Liver (tissue), 9 donors: ENCODE results near the gene SETBP1. TPM values are rescaled to one million over a fixed set of nuclear protein-coding genes. Genes with fewer than 3 reads are reported as not detected.

Source experiments
- DNase-seq: peaks from one replicate; pipeline ENCODE4 v3.0.0-alpha.2; 2017; ENCODE audit warnings: low spot score
- H3K27ac ChIP-seq, 2 donors: one replicate each; pipeline ENCODE4 v1.7.0; 2013; ENCODE audit warnings: inconsistent platforms in 2 of 2, low read length in 2 of 2, control low read depth in 1 of 2, low read depth in 1 of 2, mild to moderate bottlenecking in 1 of 2
- H3K27me3 ChIP-seq, 4 donors: one replicate each; pipeline versions ENCODE4 v1.6.1 to v1.7.0; 2013; ENCODE audit warnings: low read length in 3 of 4, inconsistent platforms in 1 of 4, mild to moderate bottlenecking in 1 of 4, moderate library complexity in 1 of 4; ENCODE audit not compliant: control insufficient read depth in 4 of 4, insufficient read depth in 4 of 4
- H3K36me3 ChIP-seq, 4 donors: one replicate each; pipeline versions ENCODE4 v1.6.1 to v1.7.0; 2013; ENCODE audit warnings: low read length in 3 of 4, mild to moderate bottlenecking in 3 of 4, low read depth in 1 of 4, moderate library complexity in 1 of 4; ENCODE audit not compliant: control insufficient read depth in 4 of 4, insufficient read depth in 3 of 4
- H3K4me1 ChIP-seq, 4 donors: one replicate each; pipeline versions ENCODE4 v1.6.1 to v1.7.0; 2013; ENCODE audit warnings: low read length in 3 of 4, mild to moderate bottlenecking in 3 of 4, moderate library complexity in 1 of 4; ENCODE audit not compliant: control insufficient read depth in 4 of 4, insufficient read depth in 4 of 4
- H3K4me3 ChIP-seq, 3 donors: one replicate each; pipeline versions ENCODE4 v1.6.1 to v1.7.0; 2013; ENCODE audit warnings: low read length in 3 of 3, control low read depth in 1 of 3, low read depth in 1 of 3, mild to moderate bottlenecking in 1 of 3
- H3K9ac ChIP-seq, 2 donors: one replicate each; pipeline ENCODE4 v1.7.0; 2013; ENCODE audit warnings: low read length in 2 of 2, mild to moderate bottlenecking in 2 of 2, moderate library complexity in 2 of 2, control low read depth in 1 of 2, low read depth in 1 of 2
- H3K9me3 ChIP-seq, 4 donors: one replicate each; pipeline versions ENCODE4 v1.6.1 to v1.7.0; 2013; ENCODE audit warnings: low read length in 3 of 4; ENCODE audit not compliant: control insufficient read depth in 4 of 4
- ATF3 ChIP-seq: IDR thresholded peaks from 2 replicates; pipeline ENCODE4 v1.6.1; 2016; ENCODE audit warnings: antibody characterized with exemption
- EGR1 ChIP-seq, 2 donors: IDR thresholded peaks; 2 replicates each; pipeline ENCODE4 v1.6.1; 2016 to 2018; ENCODE audit warnings: antibody characterized with exemption in 2 of 2, low read depth in 2 of 2
- FOXA1 ChIP-seq: IDR thresholded peaks from 2 replicates; pipeline ENCODE4 v1.6.1; 2016; ENCODE audit warnings: antibody characterized with exemption
- FOXA2 ChIP-seq: IDR thresholded peaks from 2 replicates; pipeline ENCODE4 v1.6.1; 2016; ENCODE audit warnings: antibody characterized with exemption
- GABPA ChIP-seq, 2 donors: IDR thresholded peaks in 1 of 2; conservative IDR thresholded peaks in 1 of 2; 2 replicates each; pipeline ENCODE4 v1.6.1; 2016; ENCODE audit warnings: antibody characterized with exemption in 2 of 2, mild to moderate bottlenecking in 1 of 2, moderate library complexity in 1 of 2
- HNF4A ChIP-seq, 2 donors: conservative IDR thresholded peaks; 2 replicates each; pipeline ENCODE4 v1.6.1; 2016; ENCODE audit warnings: antibody characterized with exemption in 2 of 2, mild to moderate bottlenecking in 2 of 2
- HNF4G ChIP-seq: IDR thresholded peaks from 2 replicates; pipeline ENCODE4 v1.6.1; 2016; ENCODE audit warnings: antibody characterized with exemption
- JUND ChIP-seq, 2 donors: IDR thresholded peaks; 2 replicates each; pipeline ENCODE4 v1.6.1; 2016; ENCODE audit warnings: antibody characterized with exemption in 2 of 2
- MAX ChIP-seq: IDR thresholded peaks from 2 replicates; pipeline ENCODE4 v1.6.1; 2016; ENCODE audit warnings: antibody characterized with exemption
- NR2F2 ChIP-seq: IDR thresholded peaks from 2 replicates; pipeline ENCODE4 v1.6.1; 2016; ENCODE audit warnings: antibody characterized with exemption
- RAD21 ChIP-seq, 2 donors: IDR thresholded peaks; 2 replicates each; pipeline ENCODE4 v1.6.1; 2016; ENCODE audit warnings: antibody characterized with exemption in 2 of 2, mild to moderate bottlenecking in 2 of 2
- REST ChIP-seq: IDR thresholded peaks from 2 replicates; pipeline ENCODE4 v1.6.1; 2016; ENCODE audit warnings: antibody characterized with exemption, mild to moderate bottlenecking
- RXRA ChIP-seq, 2 donors: IDR thresholded peaks; 2 replicates each; pipeline ENCODE4 v1.6.1; 2017 to 2018; ENCODE audit warnings: antibody characterized with exemption in 2 of 2, mild to moderate bottlenecking in 1 of 2
- SP1 ChIP-seq: IDR thresholded peaks from 2 replicates; pipeline ENCODE4 v1.6.1; 2018; ENCODE audit warnings: antibody characterized with exemption, mild to moderate bottlenecking
- TAF1 ChIP-seq: conservative IDR thresholded peaks from 2 replicates; pipeline ENCODE4 v1.6.1; 2016; ENCODE audit warnings: antibody characterized with exemption, mild to moderate bottlenecking
- YY1 ChIP-seq: IDR thresholded peaks from 2 replicates; pipeline ENCODE4 v1.6.1; 2016; ENCODE audit warnings: antibody characterized with exemption, mild to moderate bottlenecking
- ZBTB33 ChIP-seq: IDR thresholded peaks from 2 replicates; pipeline ENCODE4 v1.6.1; 2016; ENCODE audit warnings: antibody characterized with exemption
- WGBS: extraction: QIAGEN DNeasy Blood & Tissue Kit; methylation state at CpG from one replicate; pipeline ENCODE4 v1.1.7; 2013; 5-methylcytosine and 5-hydroxymethylcytosine counted together
- polyA plus RNA-seq, 2 donors: library from polyadenylated mRNA; stranded (reverse) in 1 of 2; unstranded in 1 of 2; fragments of 200-250 nt in 1 of 2; fragments of >200 nt in 1 of 2; fragmentation: Nextera tagmentation in 1 of 2; extraction: Ambion mirVana in 1 of 2; gene quantifications; one replicate each; pipeline versions ENCODE4 v1.2.1 to v1.2.3, GENCODE V29; 2013 to 2015
- total RNA-seq, 2 donors: library from RNA; depleted of rRNA; stranded (reverse); fragments of >200 nt; gene quantifications; one replicate each; pipeline ENCODE4 v1.2.3, GENCODE V29; 2014
- donor health status: healthy.
- donor health status: healthy.
- donor health status: healthy.
- donor health status: healthy.
- donor health status: healthy.

SETBP1 gene
- total and polyA plus RNA-seq, 4 donors = 2.5 to 15.8 (median 4.7) TPM

GRCh38 chr18:45054636-45055035, 373.9 kb downstream of the SETBP1 start (continued):
- no peak for TF ChIP-seq JUND (IDR thresholded peaks at IDR 0.05)
- TF ChIP-seq FOXA2 = no peak
- TF ChIP-seq EGR1 (IDR thresholded peaks at IDR 0.05; ENCODE audit: low read depth in 2 of 2) = no peak
- no peak for TF ChIP-seq NR2F2
- TF ChIP-seq HNF4A (conservative IDR thresholded peaks at IDR 0.05) = no peak
- TF ChIP-seq ATF3 = no peak
- TF ChIP-seq RXRA (IDR thresholded peaks at IDR 0.05) = no peak
- no peak for TF ChIP-seq SP1
- TF ChIP-seq TAF1 = no peak
- TF ChIP-seq GABPA (IDR thresholded peaks at IDR 0.05 in 1 of 2, conservative IDR thresholded peaks at IDR 0.05 in 1 of 2) = no peak
- no peak for TF ChIP-seq MAX

GRCh38 chr18:45055811-45056210, 375.1 kb downstream of the SETBP1 start:
- no peak for DNase-seq
- Histone ChIP-seq H3K27me3 (no peaks in the 10 kb centered on the region), H3K4me1 (peaks cover under 1 to 6% (median 2%) of the 10 kb centered on the region in 4 donors), H3K4me3 (no peak overlapping the region), H3K9ac (no peak overlapping the region), H3K36me3 (no peaks in the 10 kb centered on the region), H3K9me3 (no peaks in the 10 kb centered on the region), H3K27ac (no peak overlapping the region)
- WGBS = 94% methylated on average over 1 of the region's 1 CpG
- no peak for TF ChIP-seq REST
- TF ChIP-seq GABPA (IDR thresholded peaks at IDR 0.05 in 1 of 2, conservative IDR thresholded peaks at IDR 0.05 in 1 of 2) = no peak
- TF ChIP-seq FOXA2 = no peak
- no peak for TF ChIP-seq EGR1 (IDR thresholded peaks at IDR 0.05; ENCODE audit: low read depth in 2 of 2)
- no peak for TF ChIP-seq YY1
- no peak for TF ChIP-seq SP1
- no peak for TF ChIP-seq HNF4A (conservative IDR thresholded peaks at IDR 0.05)
- TF ChIP-seq TAF1 = no peak
- no peak for TF ChIP-seq MAX
- TF ChIP-seq RAD21 (IDR thresholded peaks at IDR 0.05) = no peak
- TF ChIP-seq HNF4G = no peak
- no peak for TF ChIP-seq NR2F2

GRCh38 chr18:45056926-45057325, 376.2 kb downstream of the SETBP1 start:
- Histone ChIP-seq H3K4me1 (peaks cover 4 to 14% (median 9%) of the 10 kb centered on the region in 4 donors), H3K9ac (no peak overlapping the region), H3K4me3 (no peak overlapping the region), H3K9me3 (no peaks in the 10 kb centered on the region), H3K27me3 (no peaks in the 10 kb centered on the region), H3K36me3 (no peaks in the 10 kb centered on the region), H3K27ac (no peak overlapping the region)
- no peak for DNase-seq
- TF ChIP-seq SP1 (no peak), MAX (no peak), TAF1 (no peak), RXRA (IDR thresholded peaks at IDR 0.05) (no peak), FOXA2 (no peak), NR2F2 (no peak), HNF4A (conservative IDR thresholded peaks at IDR 0.05) (no peak), ATF3 (no peak), ZBTB33 (no peak), EGR1 (IDR thresholded peaks at IDR 0.05; ENCODE audit: low read depth in 2 of 2) (no peak), FOXA1 (no peak), RAD21 (IDR thresholded peaks at IDR 0.05) (no peak)
